NCI-H2107 treated with DMSO at 0.1 percent for 48 hours (cell line): ENCODE results near the gene CCL20.
"Not testable (repeated sequence)": the region's sequence is repeated elsewhere in the genome, so short reads cannot be mapped to it uniquely, and the experiment has no call there.

Experiments
- DNase-seq: peaks from one replicate; lab custom pipeline; 2025; ENCODE audit not compliant: unreplicated experiment; lab: John Stamatoyannopoulos, UW

Gene CCL20

GRCh38 chr2:227813562-227814353 lies at the start of gene CCL20:
CCL20 (plus strand) TSS chr2:227813842; CDS start chr2:227813912, 70 bp downstream.
- no peak for DNase-seq

GRCh38 chr2:227765788-227766372 lies 47.8 kb upstream of the CCL20 start:
- DNase-seq, result no peak

GRCh38 chr2:227766373-227766883 lies 47.2 kb upstream of the CCL20 start:
- no peak for DNase-seq

GRCh38 chr2:227767830-227768229 lies 45.8 kb upstream of the CCL20 start:
- no peak for DNase-seq

GRCh38 chr2:227772197-227772661 lies 41.4 kb upstream of the CCL20 start:
- peak; percentile 64 for DNase-seq

- DNase-seq, result no peak
These were observed 40.7 kb upstream of the CCL20 start for GRCh38 chr2:227772932-227773331.

- DNase-seq, result no peak
These were observed 39.5 kb upstream of the CCL20 start for GRCh38 chr2:227774011-227774624.

GRCh38 chr2:227774895-227775842 lies 38.5 kb upstream of the CCL20 start:
- no peak for DNase-seq

- no peak for DNase-seq
These were observed 32.5 kb upstream of the CCL20 start for GRCh38 chr2:227780981-227781615.

GRCh38 chr2:227781841-227782240 lies 31.8 kb upstream of the CCL20 start:
- no peak for DNase-seq

GRCh38 chr2:227782804-227783203 lies 30.8 kb upstream of the CCL20 start:
- DNase-seq, result no peak

GRCh38 chr2:227783404-227784138 lies 30.1 kb upstream of the CCL20 start:
- no peak for DNase-seq

GRCh38 chr2:227785293-227785692 lies 28.3 kb upstream of the CCL20 start:
- no peak for DNase-seq

GRCh38 chr2:227788561-227789018 lies 25.1 kb upstream of the CCL20 start:
- no peak for DNase-seq

- no peak for DNase-seq
These were observed 23.8 kb upstream of the CCL20 start for GRCh38 chr2:227789803-227790202.

- no peak for DNase-seq
These were observed 20.4 kb upstream of the CCL20 start for GRCh38 chr2:227793148-227793712.

- peak; percentile 0 for DNase-seq
These were observed 17.5 kb upstream of the CCL20 start for GRCh38 chr2:227796045-227796711.

- DNase-seq, result not testable (repeated sequence)
These were observed 16.9 kb upstream of the CCL20 start for GRCh38 chr2:227796768-227797167.

- no peak for DNase-seq
These were observed 14.4 kb upstream of the CCL20 start for GRCh38 chr2:227799202-227799601.
